ENCODE measurements around the gene SARNP. TPM values are rescaled to one million over a fixed set of nuclear protein-coding genes. Genes with fewer than 3 reads are reported as not detected.

Gene SARNP
- total RNA-seq, 1 experiment from 2014 or later = 98.3 TPM

- peaks cover 36% of the 10 kb centered on the region for H3K4me1 Mint-ChIP-seq
- ATAC-seq (peak; percentile 85), DNase-seq (ENCODE audit: low spot score) (peak; percentile 97)
- peak within 1 kb of the TSS; percentile 91 for H3K27ac Mint-ChIP-seq
- no peaks in the 10 kb centered on the region for H3K9me3 Mint-ChIP-seq
- H3K27me3 Mint-ChIP-seq (ENCODE audit: low read depth) = peaks cover 44% of the 10 kb centered on the region
- CTCF ChIA-PET = interaction anchor here (0.5 to 3.9 kb wide), 13 partner anchors 12 to 289 kb away, joined by 3 to 141 read pairs (median 8); partner anchors contain the start of genes BLOC1S1, CD63, RDH5 and SUOX
- POLR2A ChIA-PET = interaction anchor here (0.5 to 1.4 kb wide), 5 partner anchors 8 to 122 kb away, joined by 3 to 13 read pairs (median 5); partner anchors contain the start of genes BLOC1S1 and CD63
- no peaks in the 10 kb centered on the region for H3K36me3 Mint-ChIP-seq
- TF ChIP-seq E2F5 (CRISPR knock-in tag; IDR thresholded peaks at IDR 0.05) (peak; percentile 55; the same call in 1 of the 2 replicates), USF2 (CRISPR knock-in tag; IDR thresholded peaks at IDR 0.05) (peak; percentile 17; the same call in 1 of the 2 replicates), FOXK1 (CRISPR knock-in tag; IDR thresholded peaks at IDR 0.05) (0 out of 2 replicates have a peak, but pooled peaks have one; percentile 33), OVOL2 (CRISPR knock-in tag; IDR thresholded peaks at IDR 0.05; ENCODE audit: borderline replicate concordance) (no peak), ETV6 (CRISPR knock-in tag; IDR thresholded peaks at IDR 0.05) (0 out of 2 replicates have a peak, but pooled peaks have one; percentile 20), CBFB (CRISPR knock-in tag; IDR thresholded peaks at IDR 0.05; ENCODE audit: low read depth) (no peak), EMX1 (CRISPR knock-in tag; IDR thresholded peaks at IDR 0.05) (no peak), E2F4 (CRISPR knock-in tag; IDR thresholded peaks at IDR 0.05; ENCODE audit: borderline replicate concordance, low read depth) (0 out of 2 replicates have a peak, but pooled peaks have one; percentile 37), NFE2L1 (CRISPR knock-in tag; IDR thresholded peaks at IDR 0.05) (0 out of 2 replicates have a peak, but pooled peaks have one; percentile 21), ESRRA (CRISPR knock-in tag; IDR thresholded peaks at IDR 0.05; ENCODE audit: borderline replicate concordance) (no peak), MAX (CRISPR knock-in tag; IDR thresholded peaks at IDR 0.05) (no peak), ZNF512 (CRISPR knock-in tag; IDR thresholded peaks at IDR 0.05; ENCODE audit: borderline replicate concordance) (0 out of 2 replicates have a peak, but pooled peaks have one; percentile 61), ZBTB43 (CRISPR knock-in tag; IDR thresholded peaks at IDR 0.05) (0 out of 2 replicates have a peak, but pooled peaks have one; percentile 47), SP1 (CRISPR knock-in tag; conservative IDR thresholded peaks at IDR 0.05) (peak; percentile 90)
- H3K4me3 Mint-ChIP-seq = peak within 1 kb of the TSS; percentile 88
These were observed 109.5 kb downstream of the SARNP start, which contains the start of gene ITGA7 for GRCh38 chr12:55707841-55708694. Gene ITGA7 (minus strand): TSS chr12:55707904. CDS start chr12:55707682, 222 bp downstream.

Other genes starting within 250 kb of the SARNP start
- gene OR2AP1, start 245.3 kb downstream of the SARNP start, total RNA-seq (2021) = not detected in 3 replicates
- gene OR10P1, start 180.8 kb downstream of the SARNP start, total RNA-seq (2021) = not detected in 3 replicates
- 77.8 to 96.2 TPM (median 80.4 TPM) in 3 replicates for gene ITGA7, start 109.8 kb downstream of the SARNP start, total RNA-seq (2021)
- 81.9 to 97.1 TPM (median 95.1 TPM) in 3 replicates for gene BLOC1S1, start 101.7 kb downstream of the SARNP start, total RNA-seq (2021)
- gene RDH5, start 97.3 kb downstream of the SARNP start, total RNA-seq (2021) = 3.0 to 5.8 TPM (median 3.5 TPM) in 3 replicates
- 409 to 419 TPM (median 414 TPM) in 3 replicates for gene CD63, start 88.7 kb downstream of the SARNP start, total RNA-seq (2021)
- 16.9 to 20.7 TPM (median 19.6 TPM) in 3 replicates for gene GDF11, start 74.6 kb downstream of the SARNP start, total RNA-seq (2021)
- gene ORMDL2, start 317 bp upstream of the SARNP start, total RNA-seq (2021) = 32.9 to 37.9 TPM (median 34.8 TPM) in 3 replicates
- gene DNAJC14, start 11.9 kb upstream of the SARNP start, total RNA-seq (2021) = 32.1 to 34.5 TPM (median 34.1 TPM) in 3 replicates
- gene MMP19, start 25.2 kb upstream of the SARNP start, total RNA-seq (2021) = 0.98 to 1.6 TPM (median 1.0 TPM) in 3 replicates
- 55.5 to 61.7 TPM (median 57.3 TPM) in 3 replicates for gene PYM1, start 110.2 kb upstream of the SARNP start, total RNA-seq (2021)
- gene DGKA, start 113.4 kb upstream of the SARNP start, total RNA-seq (2021) = 19.8 to 25.5 TPM (median 23.6 TPM) in 3 replicates
- 72.2 to 86.5 TPM (median 79.3 TPM) in 3 replicates for gene PMEL, start 148.3 kb upstream of the SARNP start, total RNA-seq (2021)
- gene CDK2, start 149.1 kb upstream of the SARNP start, total RNA-seq (2021) = 37.6 to 44.1 TPM (median 43.1 TPM) in 3 replicates
- 55.0 to 65.8 TPM (median 64.3 TPM) in 3 replicates for gene RAB5B, start 156.4 kb upstream of the SARNP start, total RNA-seq (2021)
- gene SUOX, start 179.6 kb upstream of the SARNP start, total RNA-seq (2021) = 20.3 to 23.2 TPM (median 23.2 TPM) in 3 replicates
- gene IKZF4, start 203.3 kb upstream of the SARNP start, total RNA-seq (2021) = 13.6 to 14.9 TPM (median 14.8 TPM) in 3 replicates
- gene RPS26, start 224.2 kb upstream of the SARNP start, total RNA-seq (2021) = 66.4 to 77.2 TPM (median 73.4 TPM) in 3 replicates

Measured in WTC11 (cell line).